IPS-NIHi7 (cell line): Measurements from ENCODE around the gene SYNJ2BP.
"Not testable (repeated sequence)": the region's sequence is repeated elsewhere in the genome, so short reads cannot be mapped to it uniquely, and the experiment has no call there.

ENCODE experiments used
- DNase-seq: peaks from one replicate; pipeline ENCODE4 v3.0.0; 2012; ENCODE audit warnings: mixed read lengths; ENCODE audit errors: extremely low spot score

The SYNJ2BP gene, protein sequence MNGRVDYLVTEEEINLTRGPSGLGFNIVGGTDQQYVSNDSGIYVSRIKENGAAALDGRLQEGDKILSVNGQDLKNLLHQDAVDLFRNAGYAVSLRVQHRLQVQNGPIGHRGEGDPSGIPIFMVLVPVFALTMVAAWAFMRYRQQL

DNA sequence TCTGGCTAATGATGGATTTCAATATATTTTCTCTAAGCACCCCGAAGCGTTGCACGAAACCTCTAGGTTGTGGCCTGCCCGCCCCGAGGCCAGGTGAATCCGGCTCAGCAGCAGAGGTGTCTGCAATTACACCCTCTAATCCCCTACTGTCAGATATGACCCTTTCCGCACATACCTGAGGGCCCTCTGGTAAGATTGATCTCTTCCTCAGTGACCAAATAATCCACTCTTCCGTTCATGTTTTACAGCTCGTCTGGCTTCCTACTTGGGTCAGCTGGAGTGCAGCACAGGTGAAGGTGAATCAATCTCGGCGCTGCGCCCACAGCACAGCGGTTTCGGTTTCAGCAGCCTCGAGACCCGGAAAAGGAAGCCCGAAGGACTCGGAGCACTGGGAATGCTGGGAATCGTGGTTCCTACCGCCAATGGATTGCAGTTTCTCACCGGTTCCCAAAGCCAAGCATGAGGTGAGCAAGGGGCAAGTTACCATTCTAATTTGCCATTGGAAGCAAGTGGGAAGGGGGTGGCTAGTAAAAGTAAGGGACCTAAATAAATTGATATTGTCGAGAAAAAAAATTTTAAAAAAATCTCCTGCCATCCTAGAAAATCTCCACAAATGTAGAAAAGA lies at the start of gene SYNJ2BP:
Gene SYNJ2BP (minus strand): TSS at position 366 of the 625 bp plus-strand sequence. CDS start 127 bp downstream, at position 239.
- DNase-seq, result peak; percentile 91

DNA sequence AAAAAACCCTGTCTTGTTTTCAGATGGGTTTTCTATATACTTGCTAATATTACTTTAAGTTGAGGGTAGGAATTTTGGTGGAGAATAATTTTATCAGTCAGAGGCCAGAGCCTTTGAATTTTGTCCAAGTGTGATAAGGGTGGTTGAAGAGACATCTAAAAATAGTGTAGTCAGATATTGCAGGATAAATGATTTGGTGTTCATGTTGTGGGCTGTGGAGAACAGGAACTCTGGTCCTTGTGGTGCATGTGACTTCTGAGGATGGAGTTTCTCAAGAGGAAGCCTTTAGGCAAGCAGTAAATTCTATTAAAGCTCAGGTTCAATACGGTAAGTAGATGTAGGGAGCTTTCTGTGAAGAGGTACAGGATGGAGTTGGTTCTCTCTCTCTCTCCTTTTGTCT lies 37.8 kb upstream of the SYNJ2BP start:
- no peak for DNase-seq

DNA sequence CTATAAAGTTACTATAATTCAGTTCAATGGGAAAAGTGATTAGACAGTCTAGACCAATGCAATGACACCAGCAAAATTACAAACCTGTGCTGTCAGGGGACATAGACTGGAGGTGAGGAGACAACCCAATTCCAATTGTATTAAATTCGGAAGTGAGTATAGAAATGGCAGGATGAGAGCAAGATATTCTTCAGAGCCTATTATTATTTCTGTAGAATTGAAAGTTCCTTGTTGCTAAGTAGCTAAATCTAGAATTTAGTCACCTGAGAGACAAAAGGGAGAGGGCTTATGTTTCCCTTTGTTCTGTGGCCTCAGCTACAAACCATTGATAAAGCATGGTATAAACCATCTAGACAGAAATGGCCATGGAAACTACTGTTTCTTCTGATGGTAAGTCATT lies 35.0 kb upstream of the SYNJ2BP start, which contains the start of gene ADAM21:
Gene ADAM21 (plus strand): TSS at position 301 of the 400 bp plus-strand sequence. CDS start 5,326 bp downstream, outside the sequence.
- no peak for DNase-seq

DNA sequence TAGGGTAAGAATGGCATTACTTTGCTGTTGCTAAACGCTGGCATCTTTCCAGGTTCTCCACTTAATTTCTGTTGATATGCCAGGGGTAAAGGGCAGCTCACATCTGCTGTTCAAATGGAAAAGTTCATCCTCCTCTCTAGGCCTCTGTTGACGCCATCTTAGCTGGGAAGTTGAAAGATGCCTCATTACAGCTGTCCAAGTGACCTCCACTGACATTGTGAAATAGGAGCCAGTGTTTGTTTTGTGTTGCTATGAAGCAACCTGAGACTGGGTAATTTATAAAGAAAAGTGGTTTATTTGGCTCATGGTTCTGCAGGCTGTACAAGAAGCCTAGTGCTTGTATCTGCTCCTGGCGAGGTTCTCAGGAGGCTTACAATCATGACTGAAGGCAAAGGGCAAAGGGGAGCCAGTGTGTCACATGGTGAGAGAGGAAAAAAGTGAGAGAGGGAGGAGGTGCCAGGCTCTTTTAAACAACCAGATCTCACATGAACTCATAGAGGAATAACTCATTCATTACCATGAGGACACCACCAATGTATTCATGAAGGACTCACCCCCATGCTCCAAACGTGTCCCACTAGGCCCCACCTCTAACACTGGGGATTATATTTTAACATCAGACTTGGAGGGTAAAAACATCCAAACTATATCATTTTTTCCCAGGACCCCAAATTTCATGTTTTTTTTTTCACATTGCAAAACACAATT lies 31.9 kb upstream of the SYNJ2BP start:
- DNase-seq, result no peak

DNA sequence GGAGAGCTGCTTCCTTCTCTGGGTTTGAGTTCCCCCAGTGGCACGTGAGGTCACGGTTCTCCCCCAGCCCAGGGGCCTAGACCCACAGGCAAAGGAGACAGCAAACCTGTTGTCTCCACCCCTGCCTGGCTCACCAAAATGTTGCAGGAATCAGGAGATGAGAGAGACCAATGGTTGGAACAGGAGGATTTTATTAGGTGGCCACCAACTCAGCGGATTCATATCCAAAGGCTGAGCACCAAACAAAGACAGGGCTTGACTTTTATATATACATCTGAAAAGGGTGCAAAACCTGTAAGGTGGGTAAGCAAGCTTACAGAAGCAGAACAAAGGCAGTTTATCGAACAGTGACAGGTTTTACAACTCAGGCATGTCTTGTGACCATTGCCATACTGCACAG lies 25.9 kb upstream of the SYNJ2BP start:
- DNase-seq, result no peak

DNA sequence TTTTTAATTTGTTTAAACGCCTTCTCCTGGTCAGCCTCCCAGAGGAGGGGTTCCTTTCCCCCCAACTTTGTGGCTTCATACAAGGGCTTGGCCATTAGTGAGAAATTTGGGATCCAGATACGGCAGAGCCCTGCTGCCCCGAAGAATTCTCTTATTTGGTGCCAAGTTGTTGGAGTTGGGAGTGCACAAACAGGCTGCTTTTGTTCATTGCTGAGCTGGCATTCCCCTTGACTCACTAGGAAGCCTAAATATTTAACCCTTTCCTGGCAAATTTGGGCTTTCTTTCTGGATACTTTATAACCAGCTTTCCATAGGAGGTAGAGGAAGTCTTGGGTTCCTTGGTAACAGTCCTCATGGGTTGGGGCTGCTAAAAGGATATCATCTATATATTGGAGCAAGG lies 24.8 kb upstream of the SYNJ2BP start:
- no peak for DNase-seq

DNA sequence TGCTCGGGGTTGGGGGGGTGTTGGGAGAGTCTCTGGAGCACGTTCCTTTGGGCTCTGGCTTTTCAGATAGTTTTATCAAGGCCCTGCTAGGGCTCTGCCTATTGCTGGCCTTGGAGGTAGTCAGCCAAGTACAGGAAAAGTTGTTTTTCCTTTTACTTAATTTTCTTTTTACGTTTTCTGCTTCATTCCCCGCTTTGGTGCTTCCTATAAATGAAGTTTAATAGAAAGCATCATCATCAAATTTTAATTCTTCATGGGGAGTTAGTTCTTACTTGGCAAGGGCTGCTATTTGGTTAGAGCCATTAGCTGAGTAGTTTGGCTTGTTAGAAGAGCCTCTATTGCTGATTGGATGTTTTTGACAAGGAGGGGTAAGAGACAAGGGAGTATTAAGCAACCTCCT lies 20.0 kb upstream of the SYNJ2BP start:
- DNase-seq, result no peak

DNA sequence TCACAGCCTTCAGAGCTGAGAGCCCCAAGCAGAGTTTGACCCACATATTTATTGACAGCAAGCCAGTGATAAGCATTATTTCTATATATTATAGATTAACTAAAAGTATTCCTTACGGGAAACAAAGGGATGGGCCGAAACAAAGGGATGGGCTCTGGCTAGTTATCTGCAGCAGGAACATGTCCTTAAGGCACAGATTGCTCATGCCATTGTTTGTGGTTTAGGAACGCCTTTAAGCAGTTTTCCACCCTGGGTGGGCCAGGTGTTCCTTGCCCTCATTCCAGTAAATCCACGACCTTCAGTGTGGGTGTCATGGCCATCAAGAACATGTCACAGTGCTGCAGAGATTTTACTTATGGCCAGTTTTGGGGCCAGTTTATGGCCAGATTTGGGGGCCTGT lies 9.7 kb upstream of the SYNJ2BP start:
- not testable (repeated sequence) for DNase-seq

DNA sequence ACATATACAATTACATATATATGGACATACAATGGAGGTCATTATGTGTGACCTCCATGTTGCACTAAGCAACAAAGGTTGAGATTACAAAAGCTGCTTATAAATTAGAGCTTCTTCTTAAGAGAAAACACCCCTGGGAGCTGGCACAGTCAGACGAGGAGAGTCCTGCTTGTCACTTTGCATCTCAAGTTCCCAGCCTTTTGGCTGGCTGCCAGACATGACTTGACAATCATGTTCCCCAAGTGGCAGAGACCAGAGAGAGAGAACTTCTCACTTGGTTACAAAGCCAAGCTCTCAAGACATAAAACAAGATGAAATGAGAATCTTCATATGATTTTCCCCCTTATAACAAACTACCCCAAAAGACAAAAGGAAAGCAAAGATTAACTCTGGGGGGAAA lies 8.5 kb upstream of the SYNJ2BP start:
- DNase-seq, result no peak

DNA sequence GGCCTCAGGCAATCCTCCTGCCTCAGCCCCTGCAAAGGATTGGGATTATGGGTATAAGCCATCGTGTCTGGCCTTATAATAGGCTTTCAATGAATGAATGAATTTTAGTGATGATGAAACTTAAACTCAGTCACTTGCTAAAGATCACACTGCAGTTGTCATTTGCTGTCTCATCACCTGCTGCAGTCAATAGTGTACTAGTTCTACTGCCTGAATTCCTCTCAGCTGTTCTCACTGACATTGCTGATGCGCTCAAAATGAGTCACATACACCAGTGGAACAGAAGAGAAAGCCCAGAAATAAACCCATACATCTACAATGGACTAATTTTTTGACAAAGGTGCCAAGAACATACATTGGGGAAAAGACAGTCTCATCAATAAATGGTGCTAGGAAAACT lies 5.6 kb upstream of the SYNJ2BP start:
- no peak for DNase-seq

DNA sequence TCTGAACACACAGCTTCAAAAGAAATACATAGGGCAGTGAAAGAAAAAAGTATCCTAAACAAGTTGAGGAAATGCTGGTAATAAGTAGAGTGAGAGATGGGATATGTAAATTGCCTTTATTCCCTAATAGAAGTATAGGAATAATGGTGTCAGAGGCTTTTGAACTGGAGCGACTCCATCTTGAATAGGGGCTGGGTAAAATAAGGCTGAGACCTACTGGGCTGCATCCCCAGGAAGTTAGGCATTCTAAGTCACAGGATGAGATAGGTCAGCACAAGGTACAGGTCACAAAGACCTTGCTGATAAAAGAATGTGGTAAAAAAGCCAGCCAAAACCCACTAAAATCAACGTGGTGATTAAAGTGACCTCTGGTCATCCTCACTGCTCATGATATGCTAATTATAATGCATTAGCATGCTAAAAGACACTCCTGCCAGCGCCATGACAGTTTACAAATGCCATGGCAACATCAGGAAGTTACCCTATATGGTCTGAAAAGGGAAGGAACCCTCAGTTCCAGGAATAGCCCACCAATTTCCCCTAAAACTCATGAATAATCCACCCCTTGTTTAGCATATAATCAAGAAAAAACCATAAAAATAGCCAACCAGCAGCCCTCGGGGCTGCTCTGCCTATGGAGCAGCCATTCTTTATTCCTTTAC lies 2.5 kb upstream of the SYNJ2BP start:
- not testable (repeated sequence) for DNase-seq

DNA sequence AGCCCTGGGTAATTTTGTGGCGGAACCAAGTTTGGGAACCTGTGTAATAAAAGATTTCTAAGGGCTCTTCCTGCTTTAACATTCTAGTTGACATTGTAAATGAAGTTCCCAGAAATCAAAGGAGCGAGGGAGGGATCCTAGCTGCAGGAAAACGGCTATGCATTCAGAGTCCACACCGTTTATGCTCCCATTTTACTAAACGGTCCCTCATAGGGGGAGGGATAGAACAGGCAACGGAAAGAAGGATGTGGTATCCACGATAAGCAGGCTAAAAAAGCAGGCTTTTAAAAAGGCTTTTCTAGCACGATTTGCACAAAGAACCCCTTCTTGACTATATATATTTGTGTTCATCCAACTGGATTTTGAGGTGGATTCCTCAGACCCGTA lies 559 bp downstream of the SYNJ2BP start:
- DNase-seq, result peak; percentile 23

DNA sequence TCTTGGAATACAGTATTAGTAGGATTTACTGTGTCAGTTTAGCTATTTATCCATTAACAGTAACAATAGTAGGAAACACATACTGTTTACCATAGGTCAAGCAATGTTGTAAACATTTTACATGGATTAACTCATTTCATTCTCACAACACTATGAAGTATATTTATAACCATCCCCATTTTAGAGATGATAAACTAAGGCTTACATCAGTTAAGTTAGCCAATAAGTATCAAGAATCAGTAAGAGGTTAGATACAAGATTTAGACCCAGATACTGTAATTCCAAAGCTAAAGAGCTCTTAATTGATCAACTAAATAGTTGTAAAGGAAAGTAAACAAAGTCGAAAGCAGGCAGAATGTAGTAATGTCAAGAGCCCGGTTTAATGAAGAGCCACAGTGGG lies 1.1 kb downstream of the SYNJ2BP start:
- DNase-seq, result no peak

DNA sequence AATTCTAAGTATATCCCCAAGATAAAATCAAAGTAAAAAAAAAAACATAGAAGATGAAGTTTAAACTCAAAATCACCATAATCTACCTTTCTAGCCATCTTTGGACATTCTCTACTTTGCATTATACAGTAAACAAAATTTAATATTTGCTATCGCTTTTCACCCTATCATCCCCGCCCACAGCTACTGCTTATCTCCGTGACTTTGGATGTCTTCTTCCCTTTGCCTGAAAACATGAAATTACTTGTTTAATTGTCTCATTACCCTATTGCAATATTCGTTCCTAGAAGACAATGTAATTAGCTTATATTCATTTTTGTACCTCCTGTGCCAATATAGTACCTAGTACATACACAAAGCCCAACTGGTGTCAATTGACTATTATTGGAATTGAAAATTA lies 9.3 kb downstream of the SYNJ2BP start:
- DNase-seq, result no peak

DNA sequence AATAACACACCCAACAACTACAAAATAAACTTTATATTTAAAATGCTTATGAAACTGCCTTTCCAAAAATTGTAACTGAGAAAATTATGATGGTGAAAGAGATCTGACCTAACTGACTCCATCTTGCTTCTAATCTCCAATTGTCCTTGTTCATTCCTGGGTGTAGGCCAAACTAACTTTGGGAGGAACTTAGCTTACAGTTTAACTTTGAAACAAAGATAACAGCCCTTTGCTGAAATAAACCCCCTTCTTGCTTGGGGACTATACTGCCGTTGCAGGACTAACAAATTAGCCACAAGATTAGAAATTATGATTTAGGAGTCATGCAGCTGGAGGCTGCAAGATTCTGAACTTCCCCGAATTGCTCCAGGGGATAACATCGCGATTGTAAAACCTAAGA lies 10.7 kb downstream of the SYNJ2BP start:
- not testable (repeated sequence) for DNase-seq

DNA sequence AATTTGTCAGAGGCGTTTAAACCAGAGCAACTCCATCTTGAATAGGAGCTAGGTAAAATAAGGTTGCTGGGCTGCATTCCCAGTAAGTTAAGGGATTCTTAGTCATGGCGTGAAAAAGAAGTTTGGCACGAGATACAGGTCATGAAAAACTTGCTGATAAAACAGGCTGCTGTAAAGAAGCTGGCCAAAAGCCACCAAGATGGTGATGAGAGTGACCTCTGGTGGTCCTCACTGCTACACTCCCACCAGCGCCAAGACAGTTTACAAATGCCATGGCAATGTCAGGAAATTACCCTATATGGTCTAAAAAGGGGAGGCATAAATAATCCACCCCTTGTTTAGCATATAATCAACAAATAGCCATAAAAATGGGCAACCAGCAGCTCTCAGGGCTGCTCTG lies 13.6 kb downstream of the SYNJ2BP start:
- DNase-seq, result not testable (repeated sequence)

DNA sequence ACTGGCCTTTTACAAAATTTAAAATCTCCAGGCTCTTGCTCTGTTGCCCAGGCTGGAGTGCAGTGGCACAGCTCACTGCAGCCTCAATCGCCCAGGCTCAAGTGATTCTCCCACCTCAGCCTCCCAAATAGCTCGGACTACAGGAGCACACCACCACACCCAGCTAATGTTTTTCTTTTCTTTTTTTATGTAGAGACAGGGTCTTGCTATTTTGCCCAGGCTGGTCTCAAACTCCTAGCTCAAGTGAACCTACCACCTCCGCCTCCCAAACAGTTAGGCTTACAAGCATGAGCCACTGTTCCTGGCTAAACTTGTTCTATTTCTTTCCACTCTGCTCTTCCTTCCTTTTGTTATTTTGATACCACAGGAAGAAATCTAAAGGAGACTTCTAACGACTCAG lies 15.2 kb downstream of the SYNJ2BP start:
- no peak for DNase-seq

DNA sequence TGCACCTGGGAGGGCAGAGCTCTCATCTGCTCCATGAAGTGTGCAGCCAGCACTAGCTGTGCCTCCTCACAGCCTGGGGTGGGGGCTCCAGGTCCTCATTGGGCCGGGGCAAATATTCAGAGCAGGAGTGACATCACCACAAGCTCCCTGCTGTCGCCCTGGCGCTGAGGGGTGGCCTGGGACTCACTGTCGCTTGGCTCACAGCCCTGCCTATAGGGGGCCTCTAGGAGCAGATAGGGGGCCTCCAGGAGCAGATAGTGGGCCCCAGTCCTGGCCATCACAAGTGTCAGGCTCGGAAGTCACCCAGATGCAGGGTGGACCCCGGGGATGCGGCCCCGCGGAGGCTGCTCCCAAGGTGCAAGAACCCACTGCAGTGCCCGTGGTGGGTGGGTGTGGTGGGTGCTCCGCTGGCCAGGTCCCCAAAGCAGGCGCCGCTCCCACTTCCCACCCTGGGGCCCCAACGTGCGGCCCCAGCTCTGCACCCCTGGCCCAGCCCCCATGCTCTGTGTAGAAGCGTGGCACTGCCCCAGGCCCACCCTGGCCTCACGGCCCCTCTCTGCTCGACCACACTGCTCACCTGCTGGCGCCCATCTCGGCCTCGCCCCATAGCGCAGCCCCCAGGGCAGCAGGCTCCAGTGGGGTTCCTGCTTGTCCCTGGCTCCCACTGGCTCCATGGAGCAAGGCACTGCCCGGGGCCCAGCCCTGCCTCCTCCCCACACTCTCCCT lies 18.0 kb downstream of the SYNJ2BP start:
- no peak for DNase-seq

DNA sequence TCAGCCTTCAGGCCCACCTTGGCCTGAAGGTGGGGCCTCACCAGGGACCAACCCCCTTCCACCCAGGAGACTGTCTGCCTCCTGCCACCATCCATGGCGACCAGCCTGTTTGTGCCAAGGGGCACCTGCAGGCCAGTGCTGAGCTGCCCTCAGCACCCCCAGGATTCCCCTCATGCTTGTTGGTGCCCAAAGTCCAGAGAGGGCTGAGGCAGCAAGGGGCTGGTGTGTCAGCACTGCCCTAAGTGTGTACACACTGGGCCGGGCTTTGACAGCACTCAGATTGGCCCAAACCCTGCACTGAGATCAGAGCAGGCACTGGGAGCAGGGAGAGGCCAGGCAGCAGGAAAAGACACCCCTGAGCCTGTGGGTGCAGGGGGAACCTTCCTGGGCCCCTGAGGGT lies 18.6 kb downstream of the SYNJ2BP start:
- no peak for DNase-seq

DNA sequence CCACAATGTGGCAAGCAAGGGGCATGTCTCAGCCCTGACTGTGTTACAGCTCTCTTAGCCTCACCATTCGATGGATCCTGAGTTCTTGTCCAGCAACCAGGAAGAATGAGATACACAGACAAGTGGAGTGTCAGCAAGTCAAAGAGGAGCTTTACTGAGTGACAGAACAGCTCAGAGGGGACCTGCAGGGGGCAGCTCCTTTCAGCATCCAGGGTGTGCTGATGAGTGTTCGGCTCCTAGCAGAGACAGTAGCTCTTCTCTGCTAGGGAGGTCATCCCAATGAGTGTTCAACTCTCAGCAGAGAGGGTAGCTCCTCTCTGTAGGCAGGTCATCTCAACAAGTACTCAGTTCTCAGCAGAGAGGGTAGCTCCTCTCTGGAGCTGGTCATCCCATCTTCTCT lies 19.1 kb downstream of the SYNJ2BP start:
- DNase-seq, result no peak

DNA sequence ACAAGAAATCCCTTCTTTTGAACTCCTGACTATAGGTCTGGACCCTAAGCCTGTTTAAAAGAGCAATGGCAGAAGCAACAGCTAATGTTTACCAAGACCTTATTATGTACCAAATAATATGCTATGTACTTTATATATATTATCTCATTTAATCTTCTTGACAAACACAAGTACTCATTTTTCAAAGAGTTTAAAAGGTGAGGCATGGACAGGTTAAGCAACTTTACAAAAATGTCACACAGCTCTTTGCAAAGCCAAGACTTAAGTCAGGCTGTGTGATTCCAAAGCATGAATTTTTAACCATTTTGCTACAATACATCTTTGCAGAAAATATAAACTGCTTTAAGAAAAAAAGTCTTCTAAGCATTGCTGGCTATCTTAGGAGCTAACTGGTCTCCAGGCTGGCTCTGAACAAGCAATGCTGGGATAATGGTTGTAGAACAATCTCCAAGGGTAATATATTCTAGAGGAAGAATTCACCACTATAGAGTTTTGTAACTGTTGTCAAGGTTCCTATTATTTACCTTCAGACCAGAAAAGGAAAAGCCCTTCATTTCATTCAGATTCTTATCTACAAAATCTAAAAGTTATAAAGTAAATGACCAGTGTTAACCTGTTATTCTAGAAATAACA lies 22.1 kb downstream of the SYNJ2BP start:
- no peak for DNase-seq

DNA sequence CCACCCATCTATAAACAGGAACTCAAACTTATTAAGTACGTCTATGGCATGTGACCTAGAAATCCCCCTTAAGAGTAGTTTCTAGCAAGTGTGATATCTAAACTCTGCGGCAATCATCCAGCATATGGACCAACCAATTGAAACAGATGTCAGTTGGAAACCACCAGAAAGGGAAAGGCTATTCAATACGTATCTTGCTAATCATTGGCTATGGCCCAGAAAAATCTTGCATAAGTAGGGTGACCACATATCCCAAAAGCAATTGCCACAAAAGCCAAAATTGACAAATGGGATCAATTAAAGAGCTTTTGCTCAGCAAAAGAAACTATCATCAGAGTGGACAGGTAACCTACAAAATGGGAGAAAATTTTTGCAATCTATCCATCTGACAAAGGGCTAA lies 24.2 kb downstream of the SYNJ2BP start:
- DNase-seq, result no peak
